Measurements from ENCODE around the gene LRRC25. TPM values are rescaled to one million over a fixed set of nuclear protein-coding genes. Genes with fewer than 3 reads are reported as not detected.
A peak's percentile ranks its signal among the peaks of the same experiment; 100 is the strongest.

LRRC25 gene
- total and polyA plus RNA-seq, 2 experiments from 2014 or later = 0.36 TPM; not detected in 1

GRCh38 chr19:18425515-18426415 is 28.3 kb upstream of the LRRC25 start:
- Histone ChIP-seq H3K9me2 (replicated peaks; ENCODE audit: insufficient read depth) (no peaks in the 10 kb centered on the region), H3K27ac (no peak overlapping the region), H2AFZ (no peak overlapping the region), H3K36me3 (replicated peaks; ENCODE audit: insufficient read depth, low read depth) (no peaks in the 10 kb centered on the region), H4K20me1 (ENCODE audit: insufficient read depth, poor library complexity, severe bottlenecking) (peaks cover 40% of the 10 kb centered on the region), H3K4me1 (ENCODE audit: insufficient read depth) (peaks cover 39% of the 10 kb centered on the region), H3K9me3 (ENCODE audit: low read depth) (no peaks in the 10 kb centered on the region), H3K27me3 (no peaks in the 10 kb centered on the region), H3K79me2 (peaks cover 65% of the 10 kb centered on the region), H3K4me3 (no peak overlapping the region), H3K4me2 (no peak overlapping the region)
- DNase-seq (ENCODE audit: low spot score) = no peak
- TF ChIP-seq EZH2 (IDR thresholded peaks at IDR 0.05; ENCODE audit: borderline replicate concordance) (no peak), EZH2phosphoT487 (IDR thresholded peaks at IDR 0.05; ENCODE audit: low read depth, severe bottlenecking, unreplicated experiment) (no peak), CTCF (IDR thresholded peaks at IDR 0.05; ENCODE audit: poor library complexity) (no peak)
- WGBS (ENCODE audit: low lambda C conversion rate, missing lambda C conversion rate) = 89% methylated on average over 18 of the region's 18 CpGs

GRCh38 chr19:18424890-18425514 is 27.6 kb upstream of the LRRC25 start:
- Histone ChIP-seq H3K27me3 (no peaks in the 10 kb centered on the region), H3K27ac (no peak overlapping the region), H3K79me2 (peaks cover 65% of the 10 kb centered on the region), H3K9me2 (replicated peaks; ENCODE audit: insufficient read depth) (no peaks in the 10 kb centered on the region), H3K4me3 (no peak overlapping the region), H3K4me2 (no peak overlapping the region), H3K36me3 (replicated peaks; ENCODE audit: insufficient read depth, low read depth) (no peaks in the 10 kb centered on the region), H3K4me1 (ENCODE audit: insufficient read depth) (peaks cover 39% of the 10 kb centered on the region), H4K20me1 (ENCODE audit: insufficient read depth, poor library complexity, severe bottlenecking) (peaks cover 40% of the 10 kb centered on the region), H2AFZ (no peak overlapping the region), H3K9me3 (ENCODE audit: low read depth) (no peaks in the 10 kb centered on the region)
- no peak for DNase-seq (ENCODE audit: low spot score)
- WGBS (ENCODE audit: low lambda C conversion rate, missing lambda C conversion rate) = 87% methylated on average over 9 of the region's 17 CpGs
- TF ChIP-seq EZH2 (IDR thresholded peaks at IDR 0.05; ENCODE audit: borderline replicate concordance) = no peak
- TF ChIP-seq EZH2phosphoT487 (IDR thresholded peaks at IDR 0.05; ENCODE audit: low read depth, severe bottlenecking, unreplicated experiment) = no peak
- no peak for TF ChIP-seq CTCF (IDR thresholded peaks at IDR 0.05; ENCODE audit: poor library complexity)

- peak overlapping the region; percentile 16 for H3K27ac ChIP-seq
Measured at GRCh38 chr19:18424122-18424889, 26.9 kb upstream of the LRRC25 start.

More at GRCh38 chr19:18424122-18424889, 26.9 kb upstream of the LRRC25 start:
- Histone ChIP-seq H3K4me2 (no peak overlapping the region), H3K79me2 (peaks cover 62% of the 10 kb centered on the region), H3K36me3 (replicated peaks; ENCODE audit: insufficient read depth, low read depth) (no peaks in the 10 kb centered on the region), H3K4me1 (ENCODE audit: insufficient read depth) (peaks cover 32% of the 10 kb centered on the region), H4K20me1 (ENCODE audit: insufficient read depth, poor library complexity, severe bottlenecking) (peaks cover 40% of the 10 kb centered on the region), H3K9me3 (ENCODE audit: low read depth) (no peaks in the 10 kb centered on the region), H2AFZ (no peak overlapping the region), H3K9me2 (replicated peaks; ENCODE audit: insufficient read depth) (no peaks in the 10 kb centered on the region), H3K4me3 (no peak overlapping the region), H3K27me3 (no peaks in the 10 kb centered on the region)
- TF ChIP-seq CTCF (IDR thresholded peaks at IDR 0.05; ENCODE audit: poor library complexity) (no peak), EZH2 (IDR thresholded peaks at IDR 0.05; ENCODE audit: borderline replicate concordance) (no peak), EZH2phosphoT487 (IDR thresholded peaks at IDR 0.05; ENCODE audit: low read depth, severe bottlenecking, unreplicated experiment) (no peak)
- DNase-seq (ENCODE audit: low spot score) = no peak
- WGBS (ENCODE audit: low lambda C conversion rate, missing lambda C conversion rate) = 74% methylated on average over 18 of the region's 22 CpGs
